ENCODE results near the gene KIR2DL1.
"Not testable (repeated sequence)": the region's sequence is repeated elsewhere in the genome, so short reads cannot be mapped to it uniquely, and the experiment has no call there.

Gene KIR2DL1

GRCh38 chr19:54771018-54771960 is 1.7 kb downstream of the KIR2DL1 start:
- DNase-seq; H2AFZ ChIP-seq (ENCODE audit: insufficient read depth, low read length, poor library complexity); H3K18ac ChIP-seq (ENCODE audit: low read length); H3K14ac ChIP-seq (ENCODE audit: low read length); H2BK120ac ChIP-seq (ENCODE audit: insufficient read depth, low read length, poor library complexity); H4K91ac ChIP-seq (ENCODE audit: low read depth, low read length); H3K4me1 ChIP-seq (ENCODE audit: control insufficient read depth in 1 of 2, insufficient read depth in 2 of 2, low read length in 2 of 2); H3K79me2 ChIP-seq (ENCODE audit: control insufficient read depth, insufficient read depth, low read length, poor library complexity); H3K4me2 ChIP-seq (ENCODE audit: low read length); H3K9ac ChIP-seq (ENCODE audit: low read length); H3K27me3 ChIP-seq (ENCODE audit: insufficient read depth, low read length); H3K23ac ChIP-seq (ENCODE audit: low read length); H3K4me3 ChIP-seq (ENCODE audit: low read depth, low read length); H3K36me3 ChIP-seq (ENCODE audit: control insufficient read depth in 1 of 2, insufficient read depth in 2 of 2, low read length in 2 of 2); H3K27ac ChIP-seq (ENCODE audit: low read depth, low read length); H4K8ac ChIP-seq (ENCODE audit: low read depth, low read length); H2BK12ac ChIP-seq (ENCODE audit: low read length); H3K79me1 ChIP-seq (ENCODE audit: low read length); H2AK5ac ChIP-seq (ENCODE audit: low read length); H4K12ac ChIP-seq (ENCODE audit: low read depth, low read length); H3K4ac ChIP-seq (ENCODE audit: low read depth, low read length); H2BK5ac ChIP-seq (ENCODE audit: low read depth, low read length, poor library complexity): not testable (repeated sequence)
- peaks cover 39% of the 10 kb centered on the region for H3K9me3 ChIP-seq (ENCODE audit: insufficient read depth, low read depth, low read length)
- no CpG with 5 or more reads among the region's 15 CpGs for WGBS (ENCODE audit: extremely low coverage, insufficient coverage, insufficient read length)

GRCh38 chr19:54772666-54773065 is 3.1 kb downstream of the KIR2DL1 start:
- not testable (repeated sequence) for H3K4me3 ChIP-seq (ENCODE audit: low read depth, low read length); DNase-seq; H3K9ac ChIP-seq (ENCODE audit: low read length); H4K12ac ChIP-seq (ENCODE audit: low read depth, low read length); H4K91ac ChIP-seq (ENCODE audit: low read depth, low read length); H2BK120ac ChIP-seq (ENCODE audit: insufficient read depth, low read length, poor library complexity); H3K4me2 ChIP-seq (ENCODE audit: low read length); H2BK5ac ChIP-seq (ENCODE audit: low read depth, low read length, poor library complexity); H3K18ac ChIP-seq (ENCODE audit: low read length); H3K4ac ChIP-seq (ENCODE audit: low read depth, low read length); H2BK12ac ChIP-seq (ENCODE audit: low read length); H3K14ac ChIP-seq (ENCODE audit: low read length); H3K23ac ChIP-seq (ENCODE audit: low read length); H3K36me3 ChIP-seq (ENCODE audit: control insufficient read depth in 1 of 2, insufficient read depth in 2 of 2, low read length in 2 of 2); H3K4me1 ChIP-seq (ENCODE audit: control insufficient read depth in 1 of 2, insufficient read depth in 2 of 2, low read length in 2 of 2); H2AFZ ChIP-seq (ENCODE audit: insufficient read depth, low read length, poor library complexity); H3K79me1 ChIP-seq (ENCODE audit: low read length); H2AK5ac ChIP-seq (ENCODE audit: low read length); H3K79me2 ChIP-seq (ENCODE audit: control insufficient read depth, insufficient read depth, low read length, poor library complexity); H4K8ac ChIP-seq (ENCODE audit: low read depth, low read length); H3K27me3 ChIP-seq (ENCODE audit: insufficient read depth, low read length); H3K27ac ChIP-seq (ENCODE audit: low read depth, low read length)
- no CpG with 5 or more reads among the region's 2 CpGs for WGBS (ENCODE audit: extremely low coverage, insufficient coverage, insufficient read length)
- H3K9me3 ChIP-seq (ENCODE audit: insufficient read depth, low read depth, low read length), result peaks cover 38% of the 10 kb centered on the region

GRCh38 chr19:54775095-54775815 is 5.7 kb downstream of the KIR2DL1 start:
- H3K9me3 ChIP-seq (ENCODE audit: insufficient read depth, low read depth, low read length), result peaks cover 32% of the 10 kb centered on the region
- H3K23ac ChIP-seq (ENCODE audit: low read length); DNase-seq; H4K12ac ChIP-seq (ENCODE audit: low read depth, low read length); H3K4ac ChIP-seq (ENCODE audit: low read depth, low read length); H3K14ac ChIP-seq (ENCODE audit: low read length); H4K91ac ChIP-seq (ENCODE audit: low read depth, low read length); H3K27ac ChIP-seq (ENCODE audit: low read depth, low read length); H3K79me2 ChIP-seq (ENCODE audit: control insufficient read depth, insufficient read depth, low read length, poor library complexity); H2AK5ac ChIP-seq (ENCODE audit: low read length); H3K27me3 ChIP-seq (ENCODE audit: insufficient read depth, low read length); H2BK120ac ChIP-seq (ENCODE audit: insufficient read depth, low read length, poor library complexity); H3K9ac ChIP-seq (ENCODE audit: low read length); H3K4me1 ChIP-seq (ENCODE audit: control insufficient read depth in 1 of 2, insufficient read depth in 2 of 2, low read length in 2 of 2); H3K4me3 ChIP-seq (ENCODE audit: low read depth, low read length); H2AFZ ChIP-seq (ENCODE audit: insufficient read depth, low read length, poor library complexity); H2BK5ac ChIP-seq (ENCODE audit: low read depth, low read length, poor library complexity); H3K36me3 ChIP-seq (ENCODE audit: control insufficient read depth in 1 of 2, insufficient read depth in 2 of 2, low read length in 2 of 2); H4K8ac ChIP-seq (ENCODE audit: low read depth, low read length); H3K18ac ChIP-seq (ENCODE audit: low read length); H3K4me2 ChIP-seq (ENCODE audit: low read length); H3K79me1 ChIP-seq (ENCODE audit: low read length); H2BK12ac ChIP-seq (ENCODE audit: low read length): not testable (repeated sequence)
- no CpG with 5 or more reads among the region's 12 CpGs for WGBS (ENCODE audit: extremely low coverage, insufficient coverage, insufficient read length)

GRCh38 chr19:54775830-54776229 is 6.2 kb downstream of the KIR2DL1 start:
- H3K14ac ChIP-seq (ENCODE audit: low read length); H3K23ac ChIP-seq (ENCODE audit: low read length); H2AK5ac ChIP-seq (ENCODE audit: low read length); H3K4me2 ChIP-seq (ENCODE audit: low read length); H4K8ac ChIP-seq (ENCODE audit: low read depth, low read length); H3K79me2 ChIP-seq (ENCODE audit: control insufficient read depth, insufficient read depth, low read length, poor library complexity); H4K91ac ChIP-seq (ENCODE audit: low read depth, low read length); H3K9ac ChIP-seq (ENCODE audit: low read length); H3K4me1 ChIP-seq (ENCODE audit: control insufficient read depth in 1 of 2, insufficient read depth in 2 of 2, low read length in 2 of 2); H2BK5ac ChIP-seq (ENCODE audit: low read depth, low read length, poor library complexity); H3K79me1 ChIP-seq (ENCODE audit: low read length); H2AFZ ChIP-seq (ENCODE audit: insufficient read depth, low read length, poor library complexity); DNase-seq; H3K4me3 ChIP-seq (ENCODE audit: low read depth, low read length); H4K12ac ChIP-seq (ENCODE audit: low read depth, low read length); H2BK12ac ChIP-seq (ENCODE audit: low read length); H2BK120ac ChIP-seq (ENCODE audit: insufficient read depth, low read length, poor library complexity); H3K36me3 ChIP-seq (ENCODE audit: control insufficient read depth in 1 of 2, insufficient read depth in 2 of 2, low read length in 2 of 2); H3K18ac ChIP-seq (ENCODE audit: low read length); H3K27me3 ChIP-seq (ENCODE audit: insufficient read depth, low read length); H3K27ac ChIP-seq (ENCODE audit: low read depth, low read length); H3K4ac ChIP-seq (ENCODE audit: low read depth, low read length): not testable (repeated sequence)
- H3K9me3 ChIP-seq (ENCODE audit: insufficient read depth, low read depth, low read length), result peaks cover 26% of the 10 kb centered on the region
- no CpG with 5 or more reads among the region's 8 CpGs for WGBS (ENCODE audit: extremely low coverage, insufficient coverage, insufficient read length)
